Astrocyte of the spinal cord (primary cell): ENCODE results near the gene CEP72.

Experiments
- DNase-seq: peaks from one replicate; pipeline ENCODE4 v3.0.0; 2011; ENCODE audit warnings: low read depth, low spot score
- H3K4me3 ChIP-seq: 2 replicates; pipeline ENCODE4 v1.5.1; 2011; ENCODE audit warnings: low read depth, mild to moderate bottlenecking, low read length, moderate library complexity
- CTCF ChIP-seq: IDR thresholded peaks from 2 replicates; pipeline ENCODE4 v1.5.1; 2012; ENCODE audit warnings: low read depth, mild to moderate bottlenecking, low read length, inconsistent platforms
- in situ Hi-C: cut with HindIII; loops from 2 replicates; pipeline ENCODE4 v1.10.0; 2017; ENCODE audit warnings: low sequenced_read_pairs

CEP72 gene

GRCh38 chr5:607541-608428 lies 4.4 kb upstream of the CEP72 start:
- TF ChIP-seq CTCF, result no peak
- no peak overlapping the region for H3K4me3 ChIP-seq
- no peak for DNase-seq
- in situ Hi-C loops, result no loop called here

GRCh38 chr5:608429-609370 lies 3.4 kb upstream of the CEP72 start:
- no peak overlapping the region for H3K4me3 ChIP-seq
- DNase-seq, result no peak
- in situ Hi-C loops, result no loop called here
- no peak for TF ChIP-seq CTCF

GRCh38 chr5:609506-609905 lies 2.6 kb upstream of the CEP72 start:
- in situ Hi-C loops, result no loop called here
- DNase-seq, result no peak
- no peak for TF ChIP-seq CTCF
- H3K4me3 ChIP-seq, result no peak overlapping the region

- DNase-seq, result no peak
- in situ Hi-C loops, result no loop called here
- TF ChIP-seq CTCF, result no peak
Measured at GRCh38 chr5:610011-610743, 2.0 kb upstream of the CEP72 start.

GRCh38 chr5:610744-611730 lies 1.1 kb upstream of the CEP72 start:
- DNase-seq, result no peak
- no peak for TF ChIP-seq CTCF
- in situ Hi-C loops, result no loop called here
- H3K4me3 ChIP-seq, result peak overlapping the region; percentile 73

More at GRCh38 chr5:610011-610743, 2.0 kb upstream of the CEP72 start:
- H3K4me3 ChIP-seq, result no peak overlapping the region
